Thoracic aorta (tissue), 2 donors: Measurements from ENCODE around the gene PLA2G4A. TPM values are rescaled to one million over a fixed set of nuclear protein-coding genes. Genes with fewer than 3 reads are reported as not detected.

Experiments used
- ATAC-seq: fragments of 150-250 bp; one replicate; pipeline ENCODE4 v1.8.0; 2017; ENCODE audit warnings: low read depth; ENCODE audit not compliant: insufficient number of reproducible peaks, low FRiP score
- DNase-seq: peaks from one replicate; pipeline ENCODE4 v3.0.0-alpha.2; 2020; ENCODE audit warnings: low spot score
- H3K27ac ChIP-seq, 2 donors: fragments of 200-600 bp; sonication (generic); 1 replicate in 1 of 2; 2 replicates in 1 of 2; pipeline ENCODE4 v1.5.1; 2016; ENCODE audit warnings: mild to moderate bottlenecking in 2 of 2, moderate library complexity in 2 of 2
- H3K27me3 ChIP-seq: fragments of 200-600 bp; sonication (generic); replicated peaks from 2 replicates; pipeline ENCODE4 v1.6.0; 2016; ENCODE audit warnings: mild to moderate bottlenecking; ENCODE audit not compliant: insufficient read depth
- H3K36me3 ChIP-seq: fragments of 200-600 bp; sonication (generic); one replicate; pipeline ENCODE4 v1.5.1; 2016
- H3K4me1 ChIP-seq, 2 donors: fragments of 200-600 bp; sonication (generic); 1 replicate in 1 of 2; 2 replicates in 1 of 2; pipeline versions ENCODE4 v1.5.1 to v1.6.0; 2016; ENCODE audit warnings: low read depth in 2 of 2, mild to moderate bottlenecking in 1 of 2; ENCODE audit not compliant: control insufficient read depth in 1 of 2
- H3K4me3 ChIP-seq: fragments of 200-600 bp; sonication (generic); 2 replicates; pipeline ENCODE4 v1.5.1; 2016; ENCODE audit warnings: mild to moderate bottlenecking
- H3K9me3 ChIP-seq: fragments of 200-600 bp; sonication (generic); 2 replicates; pipeline ENCODE4 v1.5.1; 2016
- CTCF ChIP-seq: fragments of 200-600 bp; sonication (generic); IDR thresholded peaks from one replicate; pipeline ENCODE4 v1.5.1; 2019; ENCODE audit warnings: antibody characterized with exemption
- total RNA-seq, 2 donors: library from RNA; depleted of rRNA; stranded (reverse); fragments of >200 nt; gene quantifications; one replicate each; pipeline versions ENCODE4 v1.1.0 to v1.2.3, GENCODE V29; 2016

PLA2G4A gene
- total RNA-seq, 2 donors from 2014 or later = 5.2 to 8.8 TPM

GRCh38 chr1:186829686-186830587 lies 1.2 kb downstream of the PLA2G4A start:
- Histone ChIP-seq H3K4me1 (peaks cover 0 to 5% of the 10 kb centered on the region in 2 donors), H3K9me3 (no peaks in the 10 kb centered on the region), H3K4me3 (peak overlapping the region; percentile 92), H3K27ac (no peak overlapping the region), H3K36me3 (no peaks in the 10 kb centered on the region), H3K27me3 (no peaks in the 10 kb centered on the region)
- no peak for ATAC-seq
- no peak for TF ChIP-seq CTCF
- DNase-seq = no peak

- H3K4me1 ChIP-seq = peaks cover 0 to 5% of the 10 kb centered on the region in 2 donors
Measured at GRCh38 chr1:186831168-186831567, 2.4 kb downstream of the PLA2G4A start.

GRCh38 chr1:186834399-186834958 lies 5.7 kb downstream of the PLA2G4A start:
- H3K27me3 ChIP-seq = no peaks in the 10 kb centered on the region
- H3K4me1 ChIP-seq = peaks cover 0 to 11% of the 10 kb centered on the region in 2 donors
- DNase-seq (no peak), ATAC-seq (no peak)
- no peak overlapping the region for H3K27ac ChIP-seq
- H3K4me3 ChIP-seq = no peak overlapping the region
- no peaks in the 10 kb centered on the region for H3K9me3 ChIP-seq
- TF ChIP-seq CTCF = no peak
- no peaks in the 10 kb centered on the region for H3K36me3 ChIP-seq

More at GRCh38 chr1:186831168-186831567, 2.4 kb downstream of the PLA2G4A start:
- no peak overlapping the region for H3K27ac ChIP-seq
- no peak for TF ChIP-seq CTCF
- no peaks in the 10 kb centered on the region for H3K9me3 ChIP-seq
- DNase-seq (no peak), ATAC-seq (no peak)
- no peaks in the 10 kb centered on the region for H3K27me3 ChIP-seq
- no peaks in the 10 kb centered on the region for H3K36me3 ChIP-seq
- no peak overlapping the region for H3K4me3 ChIP-seq

- H3K27ac ChIP-seq = no peak overlapping the region
- H3K4me3 ChIP-seq = no peak overlapping the region
- no peak for DNase-seq
- no peaks in the 10 kb centered on the region for H3K36me3 ChIP-seq
- no peaks in the 10 kb centered on the region for H3K9me3 ChIP-seq
- TF ChIP-seq CTCF = no peak
- peaks cover 0 to 7% of the 10 kb centered on the region in 2 donors for H3K4me1 ChIP-seq
- no peaks in the 10 kb centered on the region for H3K27me3 ChIP-seq
- no peak for ATAC-seq
Measured at GRCh38 chr1:186835448-186835847, 6.7 kb downstream of the PLA2G4A start.

GRCh38 chr1:186837806-186838205 lies 9.1 kb downstream of the PLA2G4A start:
- Histone ChIP-seq H3K4me3 (no peak overlapping the region), H3K4me1 (peaks cover 0 to 12% of the 10 kb centered on the region in 2 donors), H3K27me3 (no peaks in the 10 kb centered on the region), H3K9me3 (no peaks in the 10 kb centered on the region), H3K27ac (no peak overlapping the region), H3K36me3 (no peaks in the 10 kb centered on the region)
- no peak for ATAC-seq
- no peak for TF ChIP-seq CTCF
- DNase-seq = no peak
